Transverse colon (tissue), 4 donors: Measurements from ENCODE around the gene NUP214. TPM values are rescaled to one million over a fixed set of nuclear protein-coding genes. Genes with fewer than 3 reads are reported as not detected.

Source experiments
- DNase-seq: peaks from one replicate; pipeline ENCODE4 v3.0.0-alpha.2; 2019
- H3K27ac ChIP-seq, 4 donors: fragments of 200-600 bp; sonication (generic); 2 replicates each; pipeline ENCODE4 v1.5.1; 2016 to 2018; ENCODE audit warnings: inconsistent platforms in 4 of 4
- H3K27me3 ChIP-seq: fragments of 200-600 bp; sonication (generic); 2 replicates; pipeline ENCODE4 v1.5.1; 2017; ENCODE audit warnings: inconsistent platforms
- H3K36me3 ChIP-seq, 4 donors: fragments of 200-600 bp; sonication (generic); 2 replicates each; pipeline ENCODE4 v1.5.1; 2017 to 2019; ENCODE audit warnings: inconsistent platforms in 4 of 4
- H3K4me1 ChIP-seq, 4 donors: fragments of 200-600 bp; sonication (generic); 2 replicates each; pipeline ENCODE4 v1.5.1; 2017 to 2020; ENCODE audit warnings: inconsistent platforms in 4 of 4
- H3K4me3 ChIP-seq, 4 donors: fragments of 200-600 bp; sonication (generic); 1 replicate in 1 of 4; 2 replicates in 3 of 4; pipeline versions ENCODE4 v1.5.1 to v1.6.1; 2017 to 2019; ENCODE audit warnings: inconsistent platforms in 4 of 4
- H3K9me3 ChIP-seq, 2 donors: fragments of 200-600 bp; sonication (generic); 2 replicates each; pipeline ENCODE4 v1.5.1; 2017 to 2019; ENCODE audit warnings: inconsistent platforms in 2 of 2
- CTCF ChIP-seq, 5 experiments: fragments of 200-600 bp in 3 of 5; fragments of 450-650 bp in 2 of 5; sonication (generic) in 3 of 5; IDR thresholded peaks; 1 replicate in 2 of 5; 2 replicates in 3 of 5; pipeline ENCODE4 v1.5.1; 2016 to 2017; ENCODE audit warnings: antibody characterized with exemption in 5 of 5, inconsistent platforms in 3 of 5, mild to moderate bottlenecking in 2 of 5, moderate library complexity in 1 of 5
- EP300 ChIP-seq: sonication (generic); formaldehyde crosslinking; IDR thresholded peaks from one replicate; pipeline ENCODE4 v1.6.1; 2017; ENCODE audit warnings: antibody characterized with exemption, low read depth
- POLR2A ChIP-seq: fragments of 450-650 bp; IDR thresholded peaks from one replicate; pipeline ENCODE4 v1.6.1; 2016; ENCODE audit warnings: antibody characterized with exemption, mild to moderate bottlenecking, moderate library complexity
- POLR2AphosphoS5 ChIP-seq, 3 donors: sonication (generic); formaldehyde crosslinking; IDR thresholded peaks; one replicate each; pipeline ENCODE4 v1.6.1; 2016; ENCODE audit warnings: antibody characterized with exemption in 3 of 3
- WGBS, 2 donors: methylation state at CpG; one replicate each; pipeline ENCODE4 v1.1.5; 2018; ENCODE audit warnings: low coverage in 1 of 2; 5-methylcytosine and 5-hydroxymethylcytosine counted together
- in situ Hi-C, 4 donors: fragments of 200-750 bp; cut with MboI; loops; one replicate each; pipeline versions ENCODE4 v1.15.0 to v1.15.1; 2017; ENCODE audit warnings: low sequenced_read_pairs in 3 of 4, low pct_ligation_motif_present in 1 of 4, low pct_unique_long_range_greater_than_20kb in 1 of 4
- intact Hi-C: fragments of 100-400 bp; cut with DNase I; formaldehyde crosslinking; loops from one replicate; pipeline ENCODE4 v1.15.1; 2023; ENCODE audit warnings: low total_unique reads
- total RNA-seq, 4 donors: library from RNA; depleted of rRNA; stranded (reverse); fragments of >200 nt; gene quantifications; one replicate each; pipeline ENCODE4 v1.1.0, GENCODE V29; 2016

NUP214 gene
- total RNA-seq, 4 donors from 2014 or later: 48.3 to 152 (median 85.9) TPM

GRCh38 chr9:131235480-131235851 is 110.1 kb downstream of the NUP214 start:
- intact Hi-C loops: no loop called here
- DNase-seq: no peak

GRCh38 chr9:131236161-131236560 is 110.8 kb downstream of the NUP214 start:
- intact Hi-C loops (no loop called here), in situ Hi-C loops (no loop called here)
- 90% methylated on average over 8 of the region's 8 CpGs; no CpG with 5 or more reads in 1 of the 2 donors for WGBS, 2 donors
- no peak for DNase-seq
- no peak overlapping the region for H3K27ac ChIP-seq
- H3K4me1 ChIP-seq: peaks cover 9 to 22% (median 10%) of the 10 kb centered on the region in 4 donors
- H3K9me3 ChIP-seq: no peaks in the 10 kb centered on the region
- H3K27me3 ChIP-seq: no peaks in the 10 kb centered on the region
- no peak overlapping the region for H3K4me3 ChIP-seq
- TF ChIP-seq CTCF (IDR thresholded peaks at IDR 0.05) (no peak), EP300 (no peak), POLR2A (no peak), POLR2AphosphoS5 (IDR thresholded peaks at IDR 0.05) (no peak)
- H3K36me3 ChIP-seq: peaks cover 0 to 16% (median 5%) of the 10 kb centered on the region in 4 donors

More at GRCh38 chr9:131235480-131235851, 110.1 kb downstream of the NUP214 start:
- Histone ChIP-seq H3K27ac (no peak overlapping the region), H3K4me1 (peaks cover 9 to 22% (median 10%) of the 10 kb centered on the region in 4 donors), H3K9me3 (no peaks in the 10 kb centered on the region), H3K36me3 (peaks cover 0 to 23% (median 6%) of the 10 kb centered on the region in 4 donors), H3K27me3 (no peaks in the 10 kb centered on the region), H3K4me3 (no peak overlapping the region)
- TF ChIP-seq POLR2AphosphoS5 (IDR thresholded peaks at IDR 0.05) (no peak), POLR2A (no peak)
- 92% methylated on average over 9 of the region's 9 CpGs; no CpG with 5 or more reads in 1 of the 2 donors for WGBS, 2 donors
- in situ Hi-C loops: no loop called here

DNA sequence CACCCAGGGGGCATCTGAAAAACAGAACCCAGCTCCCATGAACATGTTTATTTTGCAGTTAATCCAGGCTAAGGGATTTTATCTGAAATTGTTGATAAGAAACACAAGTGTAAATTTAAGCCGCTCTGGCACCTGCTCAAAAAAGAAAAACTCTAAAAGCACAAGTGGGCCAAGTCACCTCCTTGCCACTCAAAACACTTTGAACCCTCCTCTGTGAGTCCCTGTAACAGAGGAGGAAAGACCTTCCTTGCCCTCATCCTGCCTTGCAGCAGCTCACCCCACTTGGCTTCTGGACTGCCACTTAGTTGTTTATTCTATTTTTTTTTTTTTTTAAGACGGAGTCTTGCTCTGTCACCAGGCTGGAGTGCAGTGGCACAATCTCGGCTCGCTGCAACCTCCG is 111.4 kb downstream of the NUP214 start:
- TF ChIP-seq POLR2AphosphoS5 (IDR thresholded peaks at IDR 0.05) (no peak), POLR2A (no peak)
- in situ Hi-C loops: no loop called here
- H3K27me3 ChIP-seq: no peaks in the 10 kb centered on the region
- H3K4me3 ChIP-seq: no peak overlapping the region
- WGBS, 2 donors: 90 to 94% methylated on average over 3 to 5 of the region's 5 CpGs
- peaks cover 0 to 11% (median 2%) of the 10 kb centered on the region in 4 donors for H3K36me3 ChIP-seq
- peaks cover 9 to 22% (median 10%) of the 10 kb centered on the region in 4 donors for H3K4me1 ChIP-seq
- no peaks in the 10 kb centered on the region for H3K9me3 ChIP-seq
- intact Hi-C loops: no loop called here
- H3K27ac ChIP-seq: no peak overlapping the region
- no peak for DNase-seq

DNA sequence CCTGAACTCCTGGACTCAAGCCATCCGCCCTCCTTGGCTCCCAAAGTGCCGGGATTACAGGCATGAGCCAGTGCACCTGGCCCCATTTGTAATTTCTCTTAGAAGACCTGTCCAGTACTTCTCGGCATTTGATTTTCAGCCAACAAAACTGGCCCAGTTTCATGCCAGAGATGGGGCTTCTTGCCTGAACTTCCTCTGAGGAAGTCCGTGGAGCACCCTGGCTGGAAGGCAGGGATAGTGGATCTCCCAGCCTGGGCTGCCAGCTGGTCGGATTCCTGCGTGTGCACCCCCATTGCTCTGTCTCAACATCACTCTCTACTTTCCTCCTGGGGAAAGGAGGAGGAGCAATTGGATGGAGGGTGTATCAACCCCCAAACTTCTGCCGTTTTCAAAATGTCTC is 111.9 kb downstream of the NUP214 start:
- no peak overlapping the region for H3K4me3 ChIP-seq
- H3K36me3 ChIP-seq: peaks cover 0 to 6% (median 0%) of the 10 kb centered on the region in 4 donors
- TF ChIP-seq POLR2A: no peak
- TF ChIP-seq CTCF (IDR thresholded peaks at IDR 0.05): no peak
- TF ChIP-seq EP300: no peak
- TF ChIP-seq POLR2AphosphoS5 (IDR thresholded peaks at IDR 0.05): no peak
- H3K9me3 ChIP-seq: no peaks in the 10 kb centered on the region
- intact Hi-C loops (no loop called here), in situ Hi-C loops (no loop called here)
- H3K4me1 ChIP-seq: peaks cover 9 to 22% (median 10%) of the 10 kb centered on the region in 4 donors
- peak overlapping the region in 2 of 4 donors; percentile 7 to 20 for H3K27ac ChIP-seq
- no peak for DNase-seq
- H3K27me3 ChIP-seq: no peaks in the 10 kb centered on the region
- 65 to 83% methylated on average over 2 to 7 of the region's 7 CpGs for WGBS, 2 donors

GRCh38 chr9:131237931-131238401 is 112.6 kb downstream of the NUP214 start:
- Histone ChIP-seq H3K4me1 (peaks cover 9 to 22% (median 10%) of the 10 kb centered on the region in 4 donors), H3K27ac (peak overlapping the region; percentile 7 to 29 (median 23)), H3K4me3 (peak overlapping the region in 1 of 4 donors; percentile 25), H3K36me3 (no peaks in the 10 kb centered on the region), H3K27me3 (no peaks in the 10 kb centered on the region), H3K9me3 (no peaks in the 10 kb centered on the region)
- no peak for TF ChIP-seq EP300
- peak in 2 of 3 donors; percentile 47 to 51 for TF ChIP-seq POLR2AphosphoS5 (IDR thresholded peaks at IDR 0.05)
- peak; percentile 42 for TF ChIP-seq POLR2A
- TF ChIP-seq CTCF (IDR thresholded peaks at IDR 0.05): no peak
- in situ Hi-C loops: no loop called here
- peak; percentile 83 for DNase-seq
- intact Hi-C loops: no loop called here
- 6% methylated on average over 3 to 11 of the region's 11 CpGs for WGBS, 2 donors
